K562 treated with DMSO at 1 percent for 4 hours (cell line): ENCODE measurements around the gene FYCO1. TPM values are rescaled to one million over a fixed set of nuclear protein-coding genes. Genes with fewer than 3 reads are reported as not detected.

Experiments used
- total RNA-seq: library from RNA; unstranded; fragments of 300-600 nt; gene quantifications from 2 replicates; pipeline ENCODE4 v1.2.3, GENCODE V29; 2022; ENCODE audit not compliant: insufficient read depth

Gene FYCO1
- total RNA-seq = 3.5 and 4.3 TPM in 2 replicates

DNA sequence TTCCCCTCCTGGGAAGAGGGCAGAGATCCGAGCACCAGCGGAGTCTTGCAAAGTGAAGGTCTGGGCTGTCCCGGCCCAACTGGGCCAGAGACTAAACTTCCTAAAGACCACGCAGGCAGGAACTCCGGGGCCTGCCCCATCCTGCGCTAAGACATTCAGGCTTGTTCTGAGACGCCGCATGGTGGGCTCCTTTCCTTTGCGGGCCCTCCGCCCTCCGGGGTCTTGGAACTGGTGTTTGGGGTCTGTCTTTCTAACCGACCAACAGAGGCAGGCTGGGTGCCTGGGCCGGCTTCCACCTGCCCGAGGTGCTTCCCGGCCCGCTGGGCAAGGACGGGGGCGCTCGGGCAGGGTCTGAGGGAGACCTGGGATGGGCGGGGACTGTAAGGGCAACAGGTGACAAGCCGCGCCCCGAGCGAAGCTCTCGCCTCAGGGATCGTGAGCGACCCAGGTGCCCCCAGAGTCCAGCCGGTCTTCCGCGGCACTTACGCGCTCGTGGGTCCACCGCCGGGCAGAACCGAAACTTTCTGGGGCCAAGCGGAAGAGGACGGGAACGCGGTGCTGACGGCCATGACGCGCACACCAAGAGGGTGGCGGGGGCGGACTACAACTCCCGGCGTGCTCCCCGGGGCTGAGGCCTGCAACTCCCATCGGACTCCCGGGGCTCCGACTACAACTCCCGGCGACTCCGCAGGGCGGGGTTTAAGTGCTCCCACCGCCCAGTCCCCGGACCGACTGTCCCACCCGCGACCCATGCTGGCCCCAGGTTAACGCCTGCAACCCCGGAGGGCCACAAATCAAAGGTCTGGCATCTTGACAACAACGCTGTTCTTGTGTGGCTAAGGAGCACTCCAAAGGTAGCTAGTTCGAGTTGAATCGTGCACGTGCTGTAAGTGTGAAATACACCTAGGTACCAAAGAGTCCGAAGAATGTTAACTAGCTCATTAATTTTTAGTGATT lies at the start of gene FYCO1:
Gene FYCO1 (minus strand): TSS at position 589 of the 957 bp plus-strand sequence. CDS start 10,914 bp downstream, outside the sequence.

DNA sequence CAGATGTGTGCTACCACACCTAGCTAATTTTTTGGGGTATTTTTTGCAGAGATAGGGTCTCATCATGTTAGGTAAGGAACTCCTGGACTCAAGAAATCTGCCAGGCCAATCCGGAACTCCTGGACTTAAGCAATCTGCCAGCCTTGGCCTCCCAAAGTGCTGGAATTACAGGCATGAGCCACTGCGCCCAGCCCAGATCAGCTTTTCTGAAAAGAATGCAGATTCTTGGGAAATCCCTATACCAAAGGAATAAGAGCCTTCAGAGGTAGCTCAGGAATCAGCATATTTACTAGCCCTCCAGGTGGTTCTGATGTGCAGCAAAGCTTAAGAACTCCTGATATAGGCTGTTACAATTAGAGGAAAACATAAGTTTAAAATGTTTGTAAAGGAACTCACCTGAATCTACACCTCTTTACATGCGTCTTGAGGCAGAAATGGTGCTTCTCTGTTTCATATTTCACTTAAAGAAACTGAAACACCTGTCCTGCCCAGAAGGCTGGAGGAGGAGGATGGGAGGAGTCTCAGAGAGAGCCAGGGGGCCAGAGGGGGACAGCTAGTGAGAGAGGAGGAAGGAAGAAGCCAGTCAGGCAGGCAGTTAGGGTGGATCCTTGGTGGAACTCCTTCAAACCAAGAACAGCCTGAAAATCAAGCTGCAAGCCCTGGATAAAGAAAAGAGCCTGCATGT lies 31.5 kb upstream of the FYCO1 start, which contains the start of gene XCR1:
Gene XCR1 (minus strand): TSS at position 463 of the 685 bp plus-strand sequence. CDS start 5,536 bp downstream, outside the sequence.

DNA sequence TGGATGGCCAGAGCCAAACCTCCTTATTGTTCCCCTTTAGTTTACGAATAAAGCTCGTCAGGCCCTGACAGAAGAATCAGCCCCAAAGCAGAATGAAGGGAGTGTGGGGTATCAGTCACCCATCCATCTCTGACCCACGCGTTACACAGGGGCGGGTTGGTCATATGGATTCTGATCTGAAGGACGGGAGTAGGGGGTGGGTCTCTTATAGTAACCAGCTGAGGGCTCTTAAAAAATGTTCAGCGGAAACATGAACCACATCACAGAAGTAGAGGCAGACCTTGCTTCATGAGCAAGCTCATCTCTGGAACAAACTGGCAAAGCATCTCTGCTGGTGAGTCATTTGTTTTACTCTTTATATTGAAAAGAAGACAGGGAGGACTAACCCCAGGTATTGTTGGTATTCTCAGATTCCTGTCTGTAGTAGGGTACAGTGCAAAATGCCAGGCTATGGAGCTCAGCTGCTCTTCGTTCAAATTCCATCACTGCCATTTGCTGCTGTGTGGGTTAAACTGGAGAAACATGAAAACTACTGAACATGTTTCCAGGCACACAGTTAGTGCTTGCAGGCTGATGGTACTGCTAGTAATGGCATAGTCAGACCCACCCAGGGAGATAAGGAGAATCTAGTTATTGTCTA lies 52.3 kb downstream of the FYCO1 start, which contains the start of gene CXCR6:
Gene CXCR6 (plus strand): TSS at position 258 of the 640 bp plus-strand sequence. CDS start 3,018 bp downstream, outside the sequence.

DNA sequence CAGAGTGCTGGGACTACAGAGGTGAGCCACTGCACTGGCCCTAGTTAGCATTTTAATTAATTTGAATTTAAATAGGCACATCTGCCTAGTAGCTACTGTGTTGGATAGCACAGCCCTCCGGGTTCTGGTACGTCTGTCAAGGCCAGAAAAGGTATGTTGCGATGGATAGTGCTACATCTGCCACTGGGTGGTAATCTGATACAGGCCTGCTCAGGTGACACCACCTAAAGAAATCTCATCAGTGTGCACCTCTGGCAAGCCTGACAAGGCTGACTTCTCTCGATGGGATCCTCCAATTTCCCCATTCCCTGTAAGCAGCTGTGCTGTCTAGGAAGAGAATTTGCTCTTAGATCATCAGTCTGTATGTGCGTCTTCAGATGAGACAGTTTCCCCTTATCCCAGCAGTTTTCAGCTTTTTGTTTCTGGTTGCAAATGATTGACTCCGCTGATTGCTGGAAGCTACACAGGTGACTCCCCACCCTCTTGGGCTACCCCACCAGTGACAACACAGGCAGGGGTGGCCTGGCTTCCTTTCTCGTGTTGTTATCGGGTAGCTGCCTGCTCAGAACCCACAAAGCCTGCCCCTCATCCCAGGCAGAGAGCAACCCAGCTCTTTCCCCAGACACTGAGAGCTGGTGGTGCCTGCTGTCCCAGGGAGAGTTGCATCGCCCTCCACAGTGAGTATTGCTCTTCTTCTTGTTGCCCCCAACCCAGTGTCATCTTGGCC lies 109.5 kb downstream of the FYCO1 start, which contains the start of gene CCR9:
Gene CCR9 (plus strand): TSS at position 565 of the 727 bp plus-strand sequence. CDS start 8,391 bp downstream, outside the sequence.

Other genes starting within 250 kb of the FYCO1 start
- not detected in 2 replicates for gene SLC6A20, start 199.3 kb downstream of the FYCO1 start, total RNA-seq
- gene LZTFL1, start 153.7 kb downstream of the FYCO1 start, total RNA-seq = 5.0 and 13.4 TPM in 2 replicates
- gene CCR9, start 109.3 kb downstream of the FYCO1 start, total RNA-seq = not detected in 2 replicates
- not detected in 2 replicates for gene CXCR6, start 52.4 kb downstream of the FYCO1 start, total RNA-seq
- gene XCR1, start 31.7 kb upstream of the FYCO1 start, total RNA-seq = not detected in 2 replicates
- not detected in 2 replicates for gene CCR1, start 212.5 kb upstream of the FYCO1 start, total RNA-seq
- not detected in 2 replicates for gene CCR3, start 246.6 kb upstream of the FYCO1 start, total RNA-seq